Choroid plexus epithelial cell (primary cell): ENCODE measurements around the gene CRTC3.
"Not testable (repeated sequence)": the region's sequence is repeated elsewhere in the genome, so short reads cannot be mapped to it uniquely, and the experiment has no call there.

Experiments
- DNase-seq: peaks from one replicate; pipeline ENCODE4 v3.0.0-alpha.2; 2010; ENCODE audit warnings: low read depth
- H3K4me3 ChIP-seq: 2 replicates; pipeline ENCODE4 v1.5.1; 2011; ENCODE audit warnings: low read depth, mild to moderate bottlenecking, control low read depth, low read length, moderate library complexity
- CTCF ChIP-seq: conservative IDR thresholded peaks from 2 replicates; pipeline ENCODE4 v1.5.1; 2011; ENCODE audit warnings: low read depth, mild to moderate bottlenecking, control low read depth, inconsistent platforms, low read length, moderate library complexity

The CRTC3 gene

DNA sequence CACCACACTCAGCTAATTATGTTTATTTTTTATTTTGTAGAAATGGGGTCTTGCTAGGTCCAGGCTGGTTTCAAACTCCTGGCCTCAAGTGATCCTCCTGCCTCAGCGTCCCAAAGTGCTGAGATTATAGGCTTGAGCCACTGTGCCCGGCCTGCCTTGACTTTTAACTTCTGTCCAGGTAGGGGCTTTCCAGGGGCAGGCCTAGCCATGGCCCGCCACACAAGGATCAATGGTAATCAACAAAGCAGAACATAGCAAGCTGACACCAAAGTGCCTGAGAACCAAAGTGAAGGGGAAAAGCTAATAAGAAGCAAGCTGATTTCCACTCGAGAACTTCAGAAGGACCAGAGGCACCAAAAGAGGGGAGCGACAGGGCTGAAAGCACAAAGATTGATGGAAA is 9.4 kb upstream of the CRTC3 start:
- no peak for TF ChIP-seq CTCF
- no peak for DNase-seq
- no peak overlapping the region for H3K4me3 ChIP-seq

GRCh38 chr15:90523373-90523772 is 6.3 kb upstream of the CRTC3 start:
- no peak overlapping the region for H3K4me3 ChIP-seq
- no peak for DNase-seq
- no peak for TF ChIP-seq CTCF

DNA sequence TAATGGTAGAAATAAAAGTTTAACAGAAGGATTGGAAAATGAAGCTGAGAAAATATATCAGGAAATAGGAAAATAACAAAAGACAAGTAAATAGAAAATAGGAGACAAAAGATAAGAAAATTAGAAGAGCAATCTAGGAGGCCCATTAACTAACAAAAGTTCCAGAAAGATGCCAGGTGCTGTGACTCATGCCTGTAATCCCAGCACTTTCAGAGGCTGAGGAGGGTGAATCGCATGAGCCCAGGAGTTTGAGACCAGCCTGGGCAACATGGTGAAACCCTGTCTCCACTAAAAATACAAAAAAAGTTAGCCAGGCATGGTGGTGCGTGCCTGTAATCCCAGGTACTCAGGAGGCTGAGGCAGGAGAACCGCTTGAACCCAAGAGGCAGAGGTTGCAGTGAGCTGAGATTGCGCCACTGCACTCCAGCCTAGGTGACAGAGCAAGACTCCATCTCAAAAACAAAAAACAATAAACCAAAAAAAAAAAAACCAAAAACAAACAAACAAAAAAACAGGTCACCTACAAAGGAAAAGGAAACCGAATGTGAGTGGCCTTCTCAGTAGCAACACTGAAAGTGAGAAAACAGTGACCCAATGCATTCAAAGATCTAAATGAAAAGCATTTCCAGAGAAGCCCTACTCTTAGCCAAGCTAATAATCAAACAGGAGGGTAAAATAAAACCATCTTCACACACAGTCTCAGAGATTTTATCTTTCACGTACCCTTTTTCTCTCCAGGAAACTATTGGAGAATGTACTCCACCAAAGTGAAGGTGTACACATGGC is 5.5 kb upstream of the CRTC3 start:
- H3K4me3 ChIP-seq, DNase-seq: not testable (repeated sequence)

DNA sequence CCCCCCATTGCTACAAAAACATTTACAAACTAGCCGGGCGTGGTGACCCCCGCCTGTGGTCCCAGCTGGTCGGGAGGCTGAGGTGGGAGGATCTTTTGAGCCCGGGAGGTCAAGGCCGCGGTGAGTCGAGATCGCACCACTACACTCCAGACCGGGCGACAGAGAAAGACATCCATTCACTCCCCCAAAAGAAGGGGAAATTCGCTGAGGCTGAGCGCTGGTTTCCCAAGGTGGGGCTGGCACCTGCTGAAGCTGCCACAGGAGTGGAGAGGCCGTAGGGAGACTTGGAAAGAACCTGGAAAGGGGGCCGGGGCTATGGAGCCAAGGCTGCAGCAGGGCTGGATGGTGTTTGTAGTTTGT is 732 bp upstream of the CRTC3 start:
- peak overlapping the region; percentile 81 for H3K4me3 ChIP-seq
- DNase-seq = no peak
- no peak for TF ChIP-seq CTCF

DNA sequence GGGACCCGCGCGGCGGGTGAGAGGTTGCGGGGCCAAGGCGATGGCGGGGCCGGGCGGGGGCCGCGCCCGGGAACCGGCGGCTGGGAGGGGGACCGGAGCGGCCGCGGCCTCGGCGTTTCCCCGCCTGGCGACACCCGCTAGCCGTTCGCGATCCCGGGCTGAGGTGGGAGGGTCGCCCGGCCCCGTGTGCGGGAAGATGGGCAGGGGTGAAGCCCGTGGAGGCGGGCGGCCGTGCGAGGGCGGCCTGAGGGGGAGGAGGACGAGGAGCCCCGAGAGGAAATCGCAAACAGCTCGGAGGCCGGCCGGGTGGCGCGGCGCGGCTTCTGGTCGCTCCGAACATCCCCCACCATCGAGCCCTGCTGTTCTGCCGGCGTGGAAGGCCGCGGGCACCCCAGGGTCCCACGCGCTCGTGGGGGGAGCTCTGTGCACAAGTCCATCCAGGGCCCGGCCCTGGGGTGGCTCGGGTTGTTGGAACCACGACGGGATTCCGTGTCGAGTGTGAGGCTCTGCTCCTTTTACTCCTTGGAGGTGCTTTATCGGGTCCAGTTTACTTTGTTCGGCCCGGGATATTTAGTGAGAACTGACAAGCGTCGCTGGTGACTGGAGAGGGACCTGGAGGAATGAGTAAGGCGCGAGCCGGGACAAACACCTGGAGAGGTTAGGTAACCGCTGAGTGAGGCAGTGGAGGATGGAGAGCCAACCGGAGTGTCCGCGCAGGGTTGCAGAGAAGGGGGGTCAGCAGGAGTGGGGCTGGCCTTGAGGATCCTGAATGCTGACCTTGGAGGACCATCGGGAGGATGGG is 728 bp downstream of the CRTC3 start:
- H3K4me3 ChIP-seq = peak overlapping the region; percentile 81
- peak; percentile 25 for DNase-seq
- no peak for TF ChIP-seq CTCF

- TF ChIP-seq CTCF = no peak
- DNase-seq = no peak
- H3K4me3 ChIP-seq = peak overlapping the region; percentile 81
Observed at GRCh38 chr15:90531147-90531546, 1.4 kb downstream of the CRTC3 start.

- H3K4me3 ChIP-seq = no peak overlapping the region
- TF ChIP-seq CTCF = no peak
- no peak for DNase-seq
Observed at GRCh38 chr15:90535254-90535653, 5.5 kb downstream of the CRTC3 start.
